HepG2 (cell line): ENCODE measurements around the gene NREP. TPM values are rescaled to one million over a fixed set of nuclear protein-coding genes. Genes with fewer than 3 reads are reported as not detected.

Experiments used
- ARHGAP35 ChIP-seq: sonication (generic); formaldehyde crosslinking; IDR thresholded peaks from 2 replicates; pipeline ENCODE4 v1.9.0; 2022; ENCODE audit warnings: mild to moderate bottlenecking, inconsistent platforms, moderate library complexity, missing genetic modification reagents, borderline replicate concordance
- FOXP1 ChIP-seq, 2 experiments: fragments of 450-650 bp in 1 of 2; IDR thresholded peaks; 2 replicates each; pipeline ENCODE4 v1.6.1; 2017 to 2018; ENCODE audit warnings: antibody characterized with exemption in 1 of 2
- GZF1 ChIP-seq: sonication (generic); formaldehyde crosslinking; IDR thresholded peaks from 2 replicates; pipeline ENCODE4 v1.5.1; 2020; ENCODE audit warnings: mild to moderate bottlenecking, missing genetic modification reagents
- RXRB ChIP-seq: IDR thresholded peaks from 2 replicates; pipeline ENCODE4 v1.6.1; 2016; ENCODE audit warnings: borderline replicate concordance, missing genetic modification reagents, missing compliant biosample characterization
- ZFP90 ChIP-seq: sonication (generic); formaldehyde crosslinking; IDR thresholded peaks from 2 replicates; pipeline ENCODE4 v1.8.0; 2022; ENCODE audit warnings: missing genetic modification reagents, mild to moderate bottlenecking, inconsistent platforms, borderline replicate concordance
- ZNF253 ChIP-seq: sonication (generic); formaldehyde crosslinking; IDR thresholded peaks from 2 replicates; pipeline ENCODE4 v1.8.0; 2022; ENCODE audit warnings: mild to moderate bottlenecking, missing genetic modification reagents, borderline replicate concordance
- polyA plus RNA-seq, 8 experiments: library from polyadenylated mRNA; depleted of rRNA in 3 of 8; stranded (reverse) in 7 of 8; unstranded in 1 of 8; fragments of >200 nt; fragmentation: Illumina TruSeq in 4 of 8; extraction: Trizol in 4 of 8; gene quantifications; 2 replicates each; pipeline versions ENCODE4 v1.2.1 to v1.2.3, GENCODE V29; 2011 to 2016; ENCODE audit warnings: low read depth in 4 of 8, missing spikeins in 1 of 8, mixed read lengths in 1 of 8; ENCODE audit not compliant: insufficient read depth in 1 of 8
- total RNA-seq, 5 experiments: library from RNA; depleted of rRNA; stranded (reverse); fragments of >200 nt; fragmentation: Illumina TruSeq; extraction: Trizol; gene quantifications; 2 replicates each; pipeline ENCODE4 v1.2.3, GENCODE V29; 2016; ENCODE audit warnings: low read depth in 1 of 5
- TF ChIP-seq, protein P1 (sequence below), 2 experiments: sonication (generic) in 1 of 2; formaldehyde crosslinking in 1 of 2; IDR thresholded peaks; 2 replicates each; pipeline versions ENCODE4 v1.4.0 to v1.6.1; 2016 to 2020; ENCODE audit warnings: borderline replicate concordance in 1 of 2, low read depth in 1 of 2, mild to moderate bottlenecking in 1 of 2, missing genetic modification reagents in 1 of 2
- TF ChIP-seq, protein P2 (sequence below): sonication (generic); formaldehyde crosslinking; IDR thresholded peaks from 2 replicates; pipeline ENCODE4 v1.8.0; 2023; ENCODE audit warnings: mild to moderate bottlenecking, missing genetic modification reagents
- TF ChIP-seq, protein P3 (sequence below): sonication (generic); formaldehyde crosslinking; IDR thresholded peaks from 2 replicates; pipeline ENCODE4 v1.9.0; 2021; ENCODE audit warnings: mild to moderate bottlenecking, missing genetic modification reagents
- TF ChIP-seq, protein P4 (sequence below): IDR thresholded peaks from 2 replicates; pipeline ENCODE4 v1.4.0; 2020; ENCODE audit warnings: mild to moderate bottlenecking, missing genetic modification reagents

Gene NREP
- total and polyA plus RNA-seq, 2 of the 13 experiments (the other 11 are each of a cell fraction or from before 2014, with no cell fraction given) = 40.5 to 102 TPM

DNA sequence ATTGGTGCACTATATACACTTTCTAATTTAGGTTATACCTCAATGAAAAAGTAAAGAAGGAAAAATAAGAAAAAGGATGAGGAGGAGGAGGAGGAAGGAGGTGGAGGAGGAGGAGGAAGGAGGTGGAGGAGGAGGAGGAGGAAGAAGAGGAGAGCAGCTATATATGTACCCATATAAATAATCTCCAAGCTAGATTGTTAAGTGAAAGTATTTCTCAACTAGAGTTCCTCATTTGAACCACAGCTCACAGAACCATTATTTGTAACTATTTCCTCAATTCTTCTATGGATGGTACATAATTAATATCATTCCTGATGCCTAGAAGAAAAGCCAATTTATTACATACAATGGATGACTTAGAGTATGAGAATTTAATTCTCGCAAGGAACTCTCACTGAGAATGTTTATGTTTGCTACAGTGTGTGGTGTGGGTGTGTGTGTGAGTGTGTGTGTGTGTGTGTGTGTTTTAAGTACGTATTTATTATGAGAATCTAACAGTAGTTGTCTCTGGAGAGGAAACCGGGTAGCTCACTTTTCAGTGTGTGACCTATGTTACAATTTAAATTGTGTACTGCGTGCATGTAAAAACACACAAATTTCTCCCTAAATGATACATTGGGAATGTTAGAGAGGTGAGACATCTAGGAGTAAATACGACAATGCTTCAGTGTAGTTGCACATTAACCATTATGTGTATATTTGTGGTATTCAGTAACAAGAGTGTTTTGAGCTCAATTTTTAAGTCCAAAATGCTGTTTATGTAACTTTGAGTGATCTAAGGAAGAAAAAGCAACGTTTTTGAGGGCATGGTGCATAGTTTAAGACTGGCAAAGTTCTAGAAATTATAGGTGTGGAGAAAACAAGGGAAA, 20.2 kb upstream of the NREP start (continued):
- TF ChIP-seq, protein P1, sequence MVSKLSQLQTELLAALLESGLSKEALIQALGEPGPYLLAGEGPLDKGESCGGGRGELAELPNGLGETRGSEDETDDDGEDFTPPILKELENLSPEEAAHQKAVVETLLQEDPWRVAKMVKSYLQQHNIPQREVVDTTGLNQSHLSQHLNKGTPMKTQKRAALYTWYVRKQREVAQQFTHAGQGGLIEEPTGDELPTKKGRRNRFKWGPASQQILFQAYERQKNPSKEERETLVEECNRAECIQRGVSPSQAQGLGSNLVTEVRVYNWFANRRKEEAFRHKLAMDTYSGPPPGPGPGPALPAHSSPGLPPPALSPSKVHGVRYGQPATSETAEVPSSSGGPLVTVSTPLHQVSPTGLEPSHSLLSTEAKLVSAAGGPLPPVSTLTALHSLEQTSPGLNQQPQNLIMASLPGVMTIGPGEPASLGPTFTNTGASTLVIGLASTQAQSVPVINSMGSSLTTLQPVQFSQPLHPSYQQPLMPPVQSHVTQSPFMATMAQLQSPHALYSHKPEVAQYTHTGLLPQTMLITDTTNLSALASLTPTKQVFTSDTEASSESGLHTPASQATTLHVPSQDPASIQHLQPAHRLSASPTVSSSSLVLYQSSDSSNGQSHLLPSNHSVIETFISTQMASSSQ (IDR thresholded peaks at IDR 0.05; ENCODE audit: low read depth) = peak; percentile 68; the same call in 1 of the 2 replicates
- TF ChIP-seq, protein P1 (CRISPR knock-in tag; IDR thresholded peaks at IDR 0.05; ENCODE audit: borderline replicate concordance) = no peak
- TF ChIP-seq ZFP90 (CRISPR knock-in tag) = no peak
- no peak for TF ChIP-seq ARHGAP35 (CRISPR knock-in tag)
- TF ChIP-seq RXRB (CRISPR knock-in tag) = peak; percentile 27; the same call in 1 of the 2 replicates
- no peak for TF ChIP-seq ZNF253 (CRISPR knock-in tag)
- TF ChIP-seq, protein P2, sequence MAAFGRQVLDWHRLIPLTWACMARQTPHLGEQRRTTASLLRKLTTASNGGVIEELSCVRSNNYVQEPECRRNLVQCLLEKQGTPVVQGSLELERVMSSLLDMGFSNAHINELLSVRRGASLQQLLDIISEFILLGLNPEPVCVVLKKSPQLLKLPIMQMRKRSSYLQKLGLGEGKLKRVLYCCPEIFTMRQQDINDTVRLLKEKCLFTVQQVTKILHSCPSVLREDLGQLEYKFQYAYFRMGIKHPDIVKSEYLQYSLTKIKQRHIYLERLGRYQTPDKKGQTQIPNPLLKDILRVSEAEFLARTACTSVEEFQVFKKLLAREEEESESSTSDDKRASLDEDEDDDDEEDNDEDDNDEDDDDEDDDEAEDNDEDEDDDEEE = no peak
- no peak for TF ChIP-seq FOXP1 (IDR thresholded peaks at IDR 0.05)
- TF ChIP-seq FOXP1 (CRISPR knock-in tag; IDR thresholded peaks at IDR 0.05) = peak; percentile 47; the same call in 1 of the 2 replicates
- peak; percentile 89; the same call in 1 of the 2 replicates for TF ChIP-seq GZF1 (CRISPR knock-in tag)
- TF ChIP-seq, protein P3, sequence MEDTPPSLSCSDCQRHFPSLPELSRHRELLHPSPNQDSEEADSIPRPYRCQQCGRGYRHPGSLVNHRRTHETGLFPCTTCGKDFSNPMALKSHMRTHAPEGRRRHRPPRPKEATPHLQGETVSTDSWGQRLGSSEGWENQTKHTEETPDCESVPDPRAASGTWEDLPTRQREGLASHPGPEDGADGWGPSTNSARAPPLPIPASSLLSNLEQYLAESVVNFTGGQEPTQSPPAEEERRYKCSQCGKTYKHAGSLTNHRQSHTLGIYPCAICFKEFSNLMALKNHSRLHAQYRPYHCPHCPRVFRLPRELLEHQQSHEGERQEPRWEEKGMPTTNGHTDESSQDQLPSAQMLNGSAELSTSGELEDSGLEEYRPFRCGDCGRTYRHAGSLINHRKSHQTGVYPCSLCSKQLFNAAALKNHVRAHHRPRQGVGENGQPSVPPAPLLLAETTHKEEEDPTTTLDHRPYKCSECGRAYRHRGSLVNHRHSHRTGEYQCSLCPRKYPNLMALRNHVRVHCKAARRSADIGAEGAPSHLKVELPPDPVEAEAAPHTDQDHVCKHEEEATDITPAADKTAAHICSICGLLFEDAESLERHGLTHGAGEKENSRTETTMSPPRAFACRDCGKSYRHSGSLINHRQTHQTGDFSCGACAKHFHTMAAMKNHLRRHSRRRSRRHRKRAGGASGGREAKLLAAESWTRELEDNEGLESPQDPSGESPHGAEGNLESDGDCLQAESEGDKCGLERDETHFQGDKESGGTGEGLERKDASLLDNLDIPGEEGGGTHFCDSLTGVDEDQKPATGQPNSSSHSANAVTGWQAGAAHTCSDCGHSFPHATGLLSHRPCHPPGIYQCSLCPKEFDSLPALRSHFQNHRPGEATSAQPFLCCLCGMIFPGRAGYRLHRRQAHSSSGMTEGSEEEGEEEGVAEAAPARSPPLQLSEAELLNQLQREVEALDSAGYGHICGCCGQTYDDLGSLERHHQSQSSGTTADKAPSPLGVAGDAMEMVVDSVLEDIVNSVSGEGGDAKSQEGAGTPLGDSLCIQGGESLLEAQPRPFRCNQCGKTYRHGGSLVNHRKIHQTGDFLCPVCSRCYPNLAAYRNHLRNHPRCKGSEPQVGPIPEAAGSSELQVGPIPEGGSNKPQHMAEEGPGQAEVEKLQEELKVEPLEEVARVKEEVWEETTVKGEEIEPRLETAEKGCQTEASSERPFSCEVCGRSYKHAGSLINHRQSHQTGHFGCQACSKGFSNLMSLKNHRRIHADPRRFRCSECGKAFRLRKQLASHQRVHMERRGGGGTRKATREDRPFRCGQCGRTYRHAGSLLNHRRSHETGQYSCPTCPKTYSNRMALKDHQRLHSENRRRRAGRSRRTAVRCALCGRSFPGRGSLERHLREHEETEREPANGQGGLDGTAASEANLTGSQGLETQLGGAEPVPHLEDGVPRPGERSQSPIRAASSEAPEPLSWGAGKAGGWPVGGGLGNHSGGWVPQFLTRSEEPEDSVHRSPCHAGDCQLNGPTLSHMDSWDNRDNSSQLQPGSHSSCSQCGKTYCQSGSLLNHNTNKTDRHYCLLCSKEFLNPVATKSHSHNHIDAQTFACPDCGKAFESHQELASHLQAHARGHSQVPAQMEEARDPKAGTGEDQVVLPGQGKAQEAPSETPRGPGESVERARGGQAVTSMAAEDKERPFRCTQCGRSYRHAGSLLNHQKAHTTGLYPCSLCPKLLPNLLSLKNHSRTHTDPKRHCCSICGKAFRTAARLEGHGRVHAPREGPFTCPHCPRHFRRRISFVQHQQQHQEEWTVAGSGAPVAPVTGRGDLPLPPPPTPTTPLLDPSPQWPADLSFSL = peak; percentile 59; the same call in 1 of the 2 replicates
- TF ChIP-seq, protein P4, sequence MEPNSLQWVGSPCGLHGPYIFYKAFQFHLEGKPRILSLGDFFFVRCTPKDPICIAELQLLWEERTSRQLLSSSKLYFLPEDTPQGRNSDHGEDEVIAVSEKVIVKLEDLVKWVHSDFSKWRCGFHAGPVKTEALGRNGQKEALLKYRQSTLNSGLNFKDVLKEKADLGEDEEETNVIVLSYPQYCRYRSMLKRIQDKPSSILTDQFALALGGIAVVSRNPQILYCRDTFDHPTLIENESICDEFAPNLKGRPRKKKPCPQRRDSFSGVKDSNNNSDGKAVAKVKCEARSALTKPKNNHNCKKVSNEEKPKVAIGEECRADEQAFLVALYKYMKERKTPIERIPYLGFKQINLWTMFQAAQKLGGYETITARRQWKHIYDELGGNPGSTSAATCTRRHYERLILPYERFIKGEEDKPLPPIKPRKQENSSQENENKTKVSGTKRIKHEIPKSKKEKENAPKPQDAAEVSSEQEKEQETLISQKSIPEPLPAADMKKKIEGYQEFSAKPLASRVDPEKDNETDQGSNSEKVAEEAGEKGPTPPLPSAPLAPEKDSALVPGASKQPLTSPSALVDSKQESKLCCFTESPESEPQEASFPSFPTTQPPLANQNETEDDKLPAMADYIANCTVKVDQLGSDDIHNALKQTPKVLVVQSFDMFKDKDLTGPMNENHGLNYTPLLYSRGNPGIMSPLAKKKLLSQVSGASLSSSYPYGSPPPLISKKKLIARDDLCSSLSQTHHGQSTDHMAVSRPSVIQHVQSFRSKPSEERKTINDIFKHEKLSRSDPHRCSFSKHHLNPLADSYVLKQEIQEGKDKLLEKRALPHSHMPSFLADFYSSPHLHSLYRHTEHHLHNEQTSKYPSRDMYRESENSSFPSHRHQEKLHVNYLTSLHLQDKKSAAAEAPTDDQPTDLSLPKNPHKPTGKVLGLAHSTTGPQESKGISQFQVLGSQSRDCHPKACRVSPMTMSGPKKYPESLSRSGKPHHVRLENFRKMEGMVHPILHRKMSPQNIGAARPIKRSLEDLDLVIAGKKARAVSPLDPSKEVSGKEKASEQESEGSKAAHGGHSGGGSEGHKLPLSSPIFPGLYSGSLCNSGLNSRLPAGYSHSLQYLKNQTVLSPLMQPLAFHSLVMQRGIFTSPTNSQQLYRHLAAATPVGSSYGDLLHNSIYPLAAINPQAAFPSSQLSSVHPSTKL (CRISPR knock-in tag) = peak; percentile 35; the same call in 1 of the 2 replicates
